HepG2 (cell line): ENCODE measurements around the gene ANKRD36B. TPM values are rescaled to one million over a fixed set of nuclear protein-coding genes. Genes with fewer than 3 reads are reported as not detected.
"Not testable (repeated sequence)": the region's sequence is repeated elsewhere in the genome, so short reads cannot be mapped to it uniquely, and the experiment has no call there.

Experiments used
- CTCF ChIP-seq: sonication (generic); formaldehyde crosslinking; IDR thresholded peaks from 2 replicates; pipeline ENCODE4 v1.5.0; 2020; ENCODE audit warnings: mild to moderate bottlenecking, missing genetic modification reagents, moderate library complexity
- ERF ChIP-seq: IDR thresholded peaks from 2 replicates; pipeline ENCODE4 v1.6.1; 2018; ENCODE audit warnings: missing biosample characterization, missing genetic modification reagents
- FOXA1 ChIP-seq, 2 experiments: fragments of 450-650 bp in 1 of 2; sonication (generic) in 1 of 2; formaldehyde crosslinking in 1 of 2; IDR thresholded peaks; 2 replicates each; pipeline versions ENCODE4 v1.4.0 to v1.6.1; 2016 to 2020; ENCODE audit warnings: missing genetic modification reagents in 1 of 2
- KDM2A ChIP-seq: sonication (generic); formaldehyde crosslinking; IDR thresholded peaks from 2 replicates; pipeline ENCODE4 v1.4.0; 2020; ENCODE audit warnings: low read depth, missing genetic modification reagents, borderline replicate concordance
- KDM5A ChIP-seq: fragments of 200-600 bp; sonication (generic); IDR thresholded peaks from 2 replicates; pipeline ENCODE4 v1.7.0; 2018; ENCODE audit warnings: antibody characterized with exemption, mild to moderate bottlenecking, low read length, borderline replicate concordance
- KLF16 ChIP-seq, 2 experiments: sonication (generic) in 1 of 2; formaldehyde crosslinking in 1 of 2; IDR thresholded peaks; 2 replicates each; pipeline versions ENCODE4 v1.6.1 to v1.8.0; 2016 to 2023; ENCODE audit warnings: missing genetic modification reagents in 2 of 2, missing compliant biosample characterization in 1 of 2
- LCORL ChIP-seq, 2 experiments: fragments of 450-650 bp in 1 of 2; sonication (generic) in 1 of 2; formaldehyde crosslinking in 1 of 2; IDR thresholded peaks; 2 replicates each; pipeline versions ENCODE4 v1.5.0 to v1.6.1; 2017 to 2020; ENCODE audit warnings: antibody characterized with exemption in 1 of 2, missing genetic modification reagents in 1 of 2
- MTA1 ChIP-seq: sonication (generic); formaldehyde crosslinking; IDR thresholded peaks from 2 replicates; pipeline ENCODE4 v1.4.0; 2020; ENCODE audit warnings: missing genetic modification reagents, mild to moderate bottlenecking, borderline replicate concordance
- MYC ChIP-seq: sonication (generic); formaldehyde crosslinking; IDR thresholded peaks from 2 replicates; pipeline ENCODE4 v1.9.0; 2021; ENCODE audit warnings: missing genetic modification reagents, borderline replicate concordance
- RAD21 ChIP-seq: fragments of 450-650 bp; formaldehyde crosslinking; IDR thresholded peaks from 2 replicates; pipeline ENCODE4 v1.5.0; 2020; ENCODE audit warnings: mild to moderate bottlenecking
- SAP130 ChIP-seq: IDR thresholded peaks from 2 replicates; pipeline ENCODE4 v1.6.1; 2016; ENCODE audit warnings: low read depth
- SOX6 ChIP-seq, 2 experiments: fragments of 450-650 bp in 1 of 2; sonication (generic) in 1 of 2; formaldehyde crosslinking in 1 of 2; IDR thresholded peaks; 2 replicates each; pipeline versions ENCODE4 v1.4.0 to v1.6.1; 2017 to 2020; ENCODE audit warnings: antibody characterized with exemption in 1 of 2, mild to moderate bottlenecking in 1 of 2, missing genetic modification reagents in 1 of 2
- ZBTB7B ChIP-seq: sonication (generic); formaldehyde crosslinking; IDR thresholded peaks from 2 replicates; pipeline ENCODE4 v1.4.0; 2020; ENCODE audit warnings: missing genetic modification reagents
- ZNF12 ChIP-seq: sonication (generic); formaldehyde crosslinking; IDR thresholded peaks from 2 replicates; pipeline ENCODE4 v1.5.0; 2020; ENCODE audit warnings: missing genetic modification reagents
- ZNF776 ChIP-seq: sonication (generic); formaldehyde crosslinking; IDR thresholded peaks from 2 replicates; pipeline ENCODE4 v1.4.0; 2020; ENCODE audit warnings: mild to moderate bottlenecking, missing genetic modification reagents
- polyA plus RNA-seq, 8 experiments: library from polyadenylated mRNA; depleted of rRNA in 3 of 8; stranded (reverse) in 7 of 8; unstranded in 1 of 8; fragments of >200 nt; fragmentation: Illumina TruSeq in 4 of 8; extraction: Trizol in 4 of 8; gene quantifications; 2 replicates each; pipeline versions ENCODE4 v1.2.1 to v1.2.3, GENCODE V29; 2011 to 2016; ENCODE audit warnings: low read depth in 4 of 8, missing spikeins in 1 of 8, mixed read lengths in 1 of 8; ENCODE audit not compliant: insufficient read depth in 1 of 8
- total RNA-seq, 5 experiments: library from RNA; depleted of rRNA; stranded (reverse); fragments of >200 nt; fragmentation: Illumina TruSeq; extraction: Trizol; gene quantifications; 2 replicates each; pipeline ENCODE4 v1.2.3, GENCODE V29; 2016; ENCODE audit warnings: low read depth in 1 of 5
- TF ChIP-seq, protein P1 (sequence below): IDR thresholded peaks from 2 replicates; pipeline ENCODE4 v1.6.1; 2012; ENCODE audit warnings: low read depth, low read length, improper control_type of control experiment
- TF ChIP-seq, protein P2 (sequence below): sonication (generic); formaldehyde crosslinking; IDR thresholded peaks from 2 replicates; pipeline ENCODE4 v1.4.0; 2020; ENCODE audit warnings: low read depth, missing genetic modification reagents
- TF ChIP-seq, protein P3 (sequence below): IDR thresholded peaks from 2 replicates; pipeline ENCODE4 v1.6.1; 2016; ENCODE audit warnings: low read depth

Gene ANKRD36B
- total and polyA plus RNA-seq, 2 of the 13 experiments (the other 11 are each of a cell fraction or from before 2014, with no cell fraction given) = 7.3 to 34.8 TPM

DNA sequence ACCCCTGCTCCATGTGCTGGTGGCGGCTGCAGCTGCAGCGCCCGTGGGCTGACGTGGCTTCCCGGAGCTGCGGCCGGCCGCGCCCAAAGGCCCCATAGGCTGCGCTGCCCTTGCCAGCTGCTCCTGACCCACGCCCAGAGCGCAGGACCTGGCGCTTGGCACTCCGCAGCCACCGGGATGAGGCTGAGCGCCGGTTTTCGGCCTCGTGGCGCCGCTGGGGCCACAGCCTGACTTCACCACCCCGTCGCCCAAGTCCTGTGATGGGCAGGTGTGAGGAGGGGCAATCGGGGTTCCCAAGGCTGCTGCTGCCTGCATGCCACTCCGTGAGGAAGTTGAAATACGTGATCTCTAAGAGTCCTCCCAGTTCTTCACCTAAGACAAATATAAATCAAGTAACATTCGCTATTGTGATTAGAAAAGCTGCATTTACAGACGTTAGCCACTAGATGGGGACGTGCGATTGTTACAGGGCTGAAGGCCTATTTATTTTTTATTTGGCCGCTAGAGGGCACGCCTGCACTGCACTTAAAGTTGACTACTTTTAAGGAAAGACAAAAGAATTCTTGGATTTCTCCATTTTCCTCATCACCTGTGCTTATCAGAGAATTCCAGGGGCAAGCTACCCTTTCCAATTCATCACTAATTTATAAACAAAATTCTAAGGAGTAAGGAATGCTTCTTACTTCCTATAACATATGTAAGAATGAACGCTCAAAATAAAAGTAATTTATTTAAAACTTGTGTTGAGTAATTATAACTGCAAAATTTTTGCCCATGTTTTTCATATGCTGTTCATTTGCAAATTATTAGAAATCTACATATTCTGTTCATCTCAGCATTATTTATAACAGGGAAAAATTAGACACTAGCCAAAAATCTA is 1.1 kb upstream of the ANKRD36B start (continued):
- TF ChIP-seq ZNF776 (CRISPR knock-in tag) = 0 out of 2 replicates have a peak, but pooled peaks have one; percentile 11
- TF ChIP-seq SAP130 (CRISPR knock-in tag) = peak; percentile 44
- TF ChIP-seq, protein P1, sequence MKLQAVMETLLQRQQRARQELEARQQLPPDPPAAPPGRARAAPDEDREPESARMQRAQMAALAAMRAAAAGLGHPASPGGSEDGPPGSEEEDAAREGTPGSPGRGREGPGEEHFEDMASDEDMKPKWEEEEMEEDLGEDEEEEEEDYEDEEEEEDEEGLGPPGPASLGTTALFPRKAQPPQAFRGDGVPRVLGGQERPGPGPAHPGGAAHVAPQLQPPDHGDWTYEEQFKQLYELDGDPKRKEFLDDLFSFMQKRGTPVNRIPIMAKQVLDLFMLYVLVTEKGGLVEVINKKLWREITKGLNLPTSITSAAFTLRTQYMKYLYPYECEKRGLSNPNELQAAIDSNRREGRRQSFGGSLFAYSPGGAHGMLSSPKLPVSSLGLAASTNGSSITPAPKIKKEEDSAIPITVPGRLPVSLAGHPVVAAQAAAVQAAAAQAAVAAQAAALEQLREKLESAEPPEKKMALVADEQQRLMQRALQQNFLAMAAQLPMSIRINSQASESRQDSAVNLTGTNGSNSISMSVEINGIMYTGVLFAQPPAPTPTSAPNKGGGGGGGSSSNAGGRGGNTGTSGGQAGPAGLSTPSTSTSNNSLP = peak; percentile 86
- TF ChIP-seq LCORL, SOX6, FOXA1 (IDR thresholded peaks at IDR 0.05): not testable (repeated sequence)
- peak; percentile 63 for TF ChIP-seq LCORL (CRISPR knock-in tag; IDR thresholded peaks at IDR 0.05)
- peak; percentile 26; the same call in 1 of the 2 replicates for TF ChIP-seq SOX6 (CRISPR knock-in tag; IDR thresholded peaks at IDR 0.05)
- TF ChIP-seq FOXA1 (CRISPR knock-in tag; IDR thresholded peaks at IDR 0.05) = peak; percentile 68
- TF ChIP-seq ZNF12 (CRISPR knock-in tag) = 0 out of 2 replicates have a peak, but pooled peaks have one; percentile 17
- TF ChIP-seq, protein P2, sequence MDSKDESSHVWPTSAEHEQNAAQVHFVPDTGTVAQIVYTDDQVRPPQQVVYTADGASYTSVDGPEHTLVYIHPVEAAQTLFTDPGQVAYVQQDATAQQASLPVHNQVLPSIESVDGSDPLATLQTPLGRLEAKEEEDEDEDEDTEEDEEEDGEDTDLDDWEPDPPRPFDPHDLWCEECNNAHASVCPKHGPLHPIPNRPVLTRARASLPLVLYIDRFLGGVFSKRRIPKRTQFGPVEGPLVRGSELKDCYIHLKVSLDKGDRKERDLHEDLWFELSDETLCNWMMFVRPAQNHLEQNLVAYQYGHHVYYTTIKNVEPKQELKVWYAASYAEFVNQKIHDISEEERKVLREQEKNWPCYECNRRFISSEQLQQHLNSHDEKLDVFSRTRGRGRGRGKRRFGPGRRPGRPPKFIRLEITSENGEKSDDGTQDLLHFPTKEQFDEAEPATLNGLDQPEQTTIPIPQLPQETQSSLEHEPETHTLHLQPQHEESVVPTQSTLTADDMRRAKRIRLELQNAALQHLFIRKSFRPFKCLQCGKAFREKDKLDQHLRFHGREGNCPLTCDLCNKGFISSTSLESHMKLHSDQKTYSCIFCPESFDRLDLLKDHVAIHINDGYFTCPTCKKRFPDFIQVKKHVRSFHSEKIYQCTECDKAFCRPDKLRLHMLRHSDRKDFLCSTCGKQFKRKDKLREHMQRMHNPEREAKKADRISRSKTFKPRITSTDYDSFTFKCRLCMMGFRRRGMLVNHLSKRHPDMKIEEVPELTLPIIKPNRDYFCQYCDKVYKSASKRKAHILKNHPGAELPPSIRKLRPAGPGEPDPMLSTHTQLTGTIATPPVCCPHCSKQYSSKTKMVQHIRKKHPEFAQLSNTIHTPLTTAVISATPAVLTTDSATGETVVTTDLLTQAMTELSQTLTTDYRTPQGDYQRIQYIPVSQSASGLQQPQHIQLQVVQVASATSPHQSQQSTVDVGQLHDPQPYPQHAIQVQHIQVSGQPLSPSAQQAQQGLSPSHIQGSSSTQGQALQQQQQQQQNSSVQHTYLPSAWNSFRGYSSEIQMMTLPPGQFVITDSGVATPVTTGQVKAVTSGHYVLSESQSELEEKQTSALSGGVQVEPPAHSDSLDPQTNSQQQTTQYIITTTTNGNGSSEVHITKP (CRISPR knock-in tag) = 0 out of 2 replicates have a peak, but pooled peaks have one; percentile 32
- TF ChIP-seq CTCF (CRISPR knock-in tag) = peak; percentile 95
- peak; percentile 96 for TF ChIP-seq RAD21 (CRISPR knock-in tag)
- peak; percentile 57; the same call in 1 of the 2 replicates for TF ChIP-seq KDM2A
- TF ChIP-seq KDM5A = peak; percentile 60; the same call in 1 of the 2 replicates
- peak; percentile 24; the same call in 1 of the 2 replicates for TF ChIP-seq MTA1 (CRISPR knock-in tag)
- 0 out of 2 replicates have a peak, but pooled peaks have one; percentile 33 for TF ChIP-seq MYC (CRISPR knock-in tag)
- TF ChIP-seq ERF (CRISPR knock-in tag) = peak; percentile 60; the same call in 1 of the 2 replicates
- peak; percentile 13; the same call in 1 of the 2 replicates for TF ChIP-seq ZBTB7B (CRISPR knock-in tag)
- peak in 1 of 2 experiments; percentile 50; a peak in 1 of 4 replicates for TF ChIP-seq KLF16 (CRISPR knock-in tag; IDR thresholded peaks at IDR 0.05)
- TF ChIP-seq, protein P3, sequence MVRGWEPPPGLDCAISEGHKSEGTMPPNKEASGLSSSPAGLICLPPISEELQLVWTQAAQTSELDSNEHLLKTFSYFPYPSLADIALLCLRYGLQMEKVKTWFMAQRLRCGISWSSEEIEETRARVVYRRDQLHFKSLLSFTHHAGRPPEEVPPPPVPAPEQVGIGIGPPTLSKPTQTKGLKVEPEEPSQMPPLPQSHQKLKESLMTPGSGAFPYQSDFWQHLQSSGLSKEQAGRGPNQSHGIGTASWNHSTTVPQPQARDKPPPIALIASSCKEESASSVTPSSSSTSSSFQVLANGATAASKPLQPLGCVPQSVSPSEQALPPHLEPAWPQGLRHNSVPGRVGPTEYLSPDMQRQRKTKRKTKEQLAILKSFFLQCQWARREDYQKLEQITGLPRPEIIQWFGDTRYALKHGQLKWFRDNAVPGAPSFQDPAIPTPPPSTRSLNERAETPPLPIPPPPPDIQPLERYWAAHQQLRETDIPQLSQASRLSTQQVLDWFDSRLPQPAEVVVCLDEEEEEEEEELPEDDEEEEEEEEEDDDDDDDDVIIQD (CRISPR knock-in tag) = peak; percentile 7; the same call in 1 of the 2 replicates
